HEK293 (cell line): ENCODE results near the gene CXCL3.
A peak's percentile ranks its signal among the peaks of the same experiment; 100 is the strongest.

Experiments
- CTCF ChIA-PET: fragments of 350-600 bp; formaldehyde crosslinking; extraction: SDS; loops from one replicate; lab custom pipeline; 2021; ENCODE audit warnings: antibody characterized with exemption; lab: Yijun Ruan, JAX
- POLR2A ChIA-PET: fragments of 300-600 bp; formaldehyde crosslinking; extraction: SDS; loops from one replicate; lab custom pipeline; 2020; ENCODE audit warnings: antibody characterized with exemption, inconsistent platforms; lab: Yijun Ruan, JAX
- H3K27ac ChIP-seq: fragments of 200-500 bp; sonication (Bioruptor generic); 2 replicates; pipeline ENCODE4 v1.5.1; 2014; ENCODE audit warnings: low read depth, low read length, control low read depth, inconsistent platforms; ENCODE audit errors: extremely low read depth
- H3K36me3 ChIP-seq, 2 experiments: fragments of 200-500 bp in 1 of 2; sonication (Bioruptor generic) in 1 of 2; 1 replicate in 1 of 2; 2 replicates in 1 of 2; pipeline ENCODE4 v1.5.1; 2014 to 2017; ENCODE audit warnings: inconsistent platforms in 2 of 2, low read length in 2 of 2; ENCODE audit not compliant: control insufficient read depth in 2 of 2, insufficient read depth in 1 of 2
- H3K4me1 ChIP-seq: fragments of 200-500 bp; sonication (Bioruptor generic); 2 replicates; pipeline ENCODE4 v1.5.1; 2014; ENCODE audit warnings: mild to moderate bottlenecking, low read length, inconsistent platforms; ENCODE audit not compliant: control insufficient read depth, insufficient read depth
- H3K4me3 ChIP-seq: 2 replicates; pipeline ENCODE4 v1.5.1; 2011; ENCODE audit warnings: low read depth, mild to moderate bottlenecking, control low read depth, low read length, moderate library complexity
- H3K9me3 ChIP-seq: fragments of 200-500 bp; sonication (Bioruptor generic); 2 replicates; pipeline ENCODE4 v1.5.1; 2014; ENCODE audit warnings: low read depth, low read length, inconsistent platforms; ENCODE audit not compliant: control insufficient read depth, insufficient read depth
- BCL11A ChIP-seq: fragments of 450-650 bp; formaldehyde crosslinking; IDR thresholded peaks from 2 replicates; pipeline ENCODE4 v1.5.1; 2016; ENCODE audit warnings: low read depth, missing biosample characterization, missing genetic modification characterization
- EGR2 ChIP-seq: fragments of 450-650 bp; formaldehyde crosslinking; IDR thresholded peaks from 2 replicates; pipeline ENCODE4 v1.5.1; 2016; ENCODE audit warnings: low read depth, missing biosample characterization, missing genetic modification characterization
- GLIS1 ChIP-seq: fragments of 450-650 bp; formaldehyde crosslinking; IDR thresholded peaks from 2 replicates; pipeline ENCODE4 v1.5.1; 2016; ENCODE audit warnings: missing biosample characterization, missing genetic modification characterization
- HOXD13 ChIP-seq: sonication (generic); formaldehyde crosslinking; IDR thresholded peaks from 2 replicates; pipeline ENCODE4 v1.8.0; 2022; ENCODE audit warnings: missing genetic modification reagents, borderline replicate concordance
- KLF9 ChIP-seq: fragments of 450-650 bp; formaldehyde crosslinking; IDR thresholded peaks from 2 replicates; pipeline ENCODE4 v1.5.1; 2016; ENCODE audit warnings: missing biosample characterization, missing genetic modification characterization, low read depth
- MEIS1 ChIP-seq: sonication (generic); formaldehyde crosslinking; IDR thresholded peaks from 2 replicates; pipeline ENCODE4 v1.8.1; 2022; ENCODE audit warnings: missing genetic modification reagents, mild to moderate bottlenecking, borderline replicate concordance
- SCRT2 ChIP-seq: fragments of 450-650 bp; formaldehyde crosslinking; IDR thresholded peaks from 2 replicates; pipeline ENCODE4 v1.5.1; 2016; ENCODE audit warnings: missing biosample characterization, missing genetic modification characterization
- SP3 ChIP-seq: fragments of 450-650 bp; formaldehyde crosslinking; IDR thresholded peaks from 2 replicates; pipeline ENCODE4 v1.5.1; 2016; ENCODE audit warnings: missing biosample characterization, missing genetic modification characterization
- YY2 ChIP-seq: fragments of 450-650 bp; formaldehyde crosslinking; IDR thresholded peaks from 2 replicates; pipeline ENCODE4 v1.5.1; 2016; ENCODE audit warnings: missing biosample characterization, missing genetic modification characterization
- ZBTB7A ChIP-seq: fragments of 450-650 bp; formaldehyde crosslinking; IDR thresholded peaks from 2 replicates; pipeline ENCODE4 v1.5.1; 2016; ENCODE audit warnings: low read depth, missing biosample characterization, missing genetic modification characterization
- ZFHX2 ChIP-seq: fragments of 450-650 bp; formaldehyde crosslinking; conservative IDR thresholded peaks from 2 replicates; pipeline ENCODE4 v1.5.1; 2016; ENCODE audit warnings: missing biosample characterization, missing genetic modification characterization
- ZNF23 ChIP-seq: fragments of 450-650 bp; formaldehyde crosslinking; IDR thresholded peaks from 2 replicates; pipeline ENCODE4 v1.5.1; 2016; ENCODE audit warnings: missing biosample characterization, missing genetic modification characterization, borderline replicate concordance
- ZNF266 ChIP-seq: fragments of 450-650 bp; formaldehyde crosslinking; IDR thresholded peaks from 2 replicates; pipeline ENCODE4 v1.5.1; 2016; ENCODE audit warnings: missing biosample characterization, missing genetic modification characterization, low read depth
- ZNF280C ChIP-seq: fragments of 450-650 bp; formaldehyde crosslinking; IDR thresholded peaks from 2 replicates; pipeline ENCODE4 v1.5.1; 2016; ENCODE audit warnings: missing biosample characterization, missing genetic modification characterization
- ZNF398 ChIP-seq: fragments of 450-650 bp; formaldehyde crosslinking; IDR thresholded peaks from 2 replicates; pipeline ENCODE4 v1.5.1; 2017; ENCODE audit warnings: missing biosample characterization, missing genetic modification characterization
- ZNF473 ChIP-seq: fragments of 450-650 bp; formaldehyde crosslinking; IDR thresholded peaks from 2 replicates; pipeline ENCODE4 v1.5.1; 2017; ENCODE audit warnings: missing biosample characterization, missing genetic modification characterization
- ZNF658 ChIP-seq: fragments of 450-650 bp; formaldehyde crosslinking; IDR thresholded peaks from 2 replicates; pipeline ENCODE4; 2016; ENCODE audit warnings: missing biosample characterization, missing genetic modification characterization
- ZNF664 ChIP-seq: fragments of 450-650 bp; formaldehyde crosslinking; IDR thresholded peaks from 2 replicates; pipeline ENCODE4 v1.5.1; 2016; ENCODE audit warnings: missing biosample characterization, missing genetic modification characterization
- TF ChIP-seq, protein P1 (sequence below): fragments of 450-650 bp; formaldehyde crosslinking; IDR thresholded peaks from 2 replicates; pipeline ENCODE4 v1.5.1; 2016; ENCODE audit warnings: missing biosample characterization, missing genetic modification characterization
- TF ChIP-seq, protein P2 (sequence below): fragments of 450-650 bp; formaldehyde crosslinking; IDR thresholded peaks from 2 replicates; pipeline ENCODE4 v1.5.1; 2017; ENCODE audit warnings: missing biosample characterization, missing genetic modification characterization
- TF ChIP-seq, protein P3 (sequence below): fragments of 450-650 bp; formaldehyde crosslinking; IDR thresholded peaks from 2 replicates; pipeline ENCODE4 v1.5.1; 2016; ENCODE audit warnings: missing biosample characterization, missing genetic modification characterization, low read depth

The CXCL3 gene

GRCh38 chr4:74057588-74057987 lies 19.1 kb upstream of the CXCL3 start:
- TF ChIP-seq, protein P1, sequence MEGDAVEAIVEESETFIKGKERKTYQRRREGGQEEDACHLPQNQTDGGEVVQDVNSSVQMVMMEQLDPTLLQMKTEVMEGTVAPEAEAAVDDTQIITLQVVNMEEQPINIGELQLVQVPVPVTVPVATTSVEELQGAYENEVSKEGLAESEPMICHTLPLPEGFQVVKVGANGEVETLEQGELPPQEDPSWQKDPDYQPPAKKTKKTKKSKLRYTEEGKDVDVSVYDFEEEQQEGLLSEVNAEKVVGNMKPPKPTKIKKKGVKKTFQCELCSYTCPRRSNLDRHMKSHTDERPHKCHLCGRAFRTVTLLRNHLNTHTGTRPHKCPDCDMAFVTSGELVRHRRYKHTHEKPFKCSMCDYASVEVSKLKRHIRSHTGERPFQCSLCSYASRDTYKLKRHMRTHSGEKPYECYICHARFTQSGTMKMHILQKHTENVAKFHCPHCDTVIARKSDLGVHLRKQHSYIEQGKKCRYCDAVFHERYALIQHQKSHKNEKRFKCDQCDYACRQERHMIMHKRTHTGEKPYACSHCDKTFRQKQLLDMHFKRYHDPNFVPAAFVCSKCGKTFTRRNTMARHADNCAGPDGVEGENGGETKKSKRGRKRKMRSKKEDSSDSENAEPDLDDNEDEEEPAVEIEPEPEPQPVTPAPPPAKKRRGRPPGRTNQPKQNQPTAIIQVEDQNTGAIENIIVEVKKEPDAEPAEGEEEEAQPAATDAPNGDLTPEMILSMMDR: no peak
- TF ChIP-seq ZNF664 (tag by site-specific recombination): no peak
- TF ChIP-seq, protein P2, sequence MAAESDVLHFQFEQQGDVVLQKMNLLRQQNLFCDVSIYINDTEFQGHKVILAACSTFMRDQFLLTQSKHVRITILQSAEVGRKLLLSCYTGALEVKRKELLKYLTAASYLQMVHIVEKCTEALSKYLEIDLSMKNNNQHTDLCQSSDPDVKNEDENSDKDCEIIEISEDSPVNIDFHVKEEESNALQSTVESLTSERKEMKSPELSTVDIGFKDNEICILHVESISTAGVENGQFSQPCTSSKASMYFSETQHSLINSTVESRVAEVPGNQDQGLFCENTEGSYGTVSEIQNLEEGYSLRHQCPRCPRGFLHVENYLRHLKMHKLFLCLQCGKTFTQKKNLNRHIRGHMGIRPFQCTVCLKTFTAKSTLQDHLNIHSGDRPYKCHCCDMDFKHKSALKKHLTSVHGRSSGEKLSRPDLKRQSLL (tag by site-specific recombination): no peak
- no peak for TF ChIP-seq KLF9 (tag by site-specific recombination)
- peak; percentile 93 for TF ChIP-seq ZFHX2 (tag by site-specific recombination)
- TF ChIP-seq ZNF398 (tag by site-specific recombination): peak; percentile 74
- TF ChIP-seq HOXD13 (CRISPR knock-in tag): no peak
- TF ChIP-seq ZNF473: no peak
- TF ChIP-seq SCRT2: 0 out of 2 replicates have a peak, but pooled peaks have one; percentile 14
- TF ChIP-seq MEIS1 (CRISPR knock-in tag): no peak
- TF ChIP-seq YY2 (tag by site-specific recombination): no peak
- peak; percentile 91 for TF ChIP-seq EGR2 (tag by site-specific recombination)
- TF ChIP-seq ZBTB7A (tag by site-specific recombination): no peak
- no peak for TF ChIP-seq ZNF280C (tag by site-specific recombination)
- TF ChIP-seq ZNF266: no peak
- TF ChIP-seq SP3 (tag by site-specific recombination): no peak
- TF ChIP-seq ZNF23: no peak
- no peak for TF ChIP-seq ZNF658 (tag by site-specific recombination)
- TF ChIP-seq GLIS1 (tag by site-specific recombination): no peak
- TF ChIP-seq, protein P3, sequence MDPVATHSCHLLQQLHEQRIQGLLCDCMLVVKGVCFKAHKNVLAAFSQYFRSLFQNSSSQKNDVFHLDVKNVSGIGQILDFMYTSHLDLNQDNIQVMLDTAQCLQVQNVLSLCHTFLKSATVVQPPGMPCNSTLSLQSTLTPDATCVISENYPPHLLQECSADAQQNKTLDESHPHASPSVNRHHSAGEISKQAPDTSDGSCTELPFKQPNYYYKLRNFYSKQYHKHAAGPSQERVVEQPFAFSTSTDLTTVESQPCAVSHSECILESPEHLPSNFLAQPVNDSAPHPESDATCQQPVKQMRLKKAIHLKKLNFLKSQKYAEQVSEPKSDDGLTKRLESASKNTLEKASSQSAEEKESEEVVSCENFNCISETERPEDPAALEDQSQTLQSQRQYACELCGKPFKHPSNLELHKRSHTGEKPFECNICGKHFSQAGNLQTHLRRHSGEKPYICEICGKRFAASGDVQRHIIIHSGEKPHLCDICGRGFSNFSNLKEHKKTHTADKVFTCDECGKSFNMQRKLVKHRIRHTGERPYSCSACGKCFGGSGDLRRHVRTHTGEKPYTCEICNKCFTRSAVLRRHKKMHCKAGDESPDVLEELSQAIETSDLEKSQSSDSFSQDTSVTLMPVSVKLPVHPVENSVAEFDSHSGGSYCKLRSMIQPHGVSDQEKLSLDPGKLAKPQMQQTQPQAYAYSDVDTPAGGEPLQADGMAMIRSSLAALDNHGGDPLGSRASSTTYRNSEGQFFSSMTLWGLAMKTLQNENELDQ: no peak
- no peak for TF ChIP-seq BCL11A
- H3K27ac ChIP-seq: no peak overlapping the region
- POLR2A ChIA-PET: no interaction called here
- CTCF ChIA-PET: no interaction called here
- no peaks in the 10 kb centered on the region for H3K36me3 ChIP-seq
- no peaks in the 10 kb centered on the region for H3K9me3 ChIP-seq
- no peaks in the 10 kb centered on the region; the same call in 1 of the 2 replicates for H3K4me1 ChIP-seq
- no peak overlapping the region for H3K4me3 ChIP-seq
